NCI-H2029 treated with DMSO at 0.1 percent for 48 hours (cell line): ENCODE data around the gene CD163L1.
"Not testable (repeated sequence)": the region's sequence is repeated elsewhere in the genome, so short reads cannot be mapped to it uniquely, and the experiment has no call there.

Experiments used
- DNase-seq: peaks from one replicate; lab custom pipeline; 2025; lab: John Stamatoyannopoulos, UW

The CD163L1 gene

DNA sequence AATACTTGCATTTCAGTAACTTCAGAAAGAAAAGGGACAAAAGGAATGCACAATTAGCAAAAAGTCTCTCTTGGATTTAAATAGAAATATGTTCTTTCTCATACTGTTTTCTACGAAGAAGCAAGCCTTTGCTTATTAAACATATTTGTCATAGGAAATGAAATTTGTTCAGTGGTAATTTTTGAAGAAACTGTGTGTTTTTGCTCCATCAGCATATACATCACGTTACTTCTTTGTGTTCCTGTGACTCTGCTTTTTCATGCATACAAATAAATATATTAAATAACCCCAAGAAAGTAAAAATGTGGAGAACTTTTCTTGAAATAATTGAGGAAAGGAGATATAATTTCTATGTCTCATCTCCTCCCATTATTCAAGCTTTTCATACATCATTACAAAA, 39.7 kb downstream of the CD163L1 start:
- DNase-seq, result no peak

DNA sequence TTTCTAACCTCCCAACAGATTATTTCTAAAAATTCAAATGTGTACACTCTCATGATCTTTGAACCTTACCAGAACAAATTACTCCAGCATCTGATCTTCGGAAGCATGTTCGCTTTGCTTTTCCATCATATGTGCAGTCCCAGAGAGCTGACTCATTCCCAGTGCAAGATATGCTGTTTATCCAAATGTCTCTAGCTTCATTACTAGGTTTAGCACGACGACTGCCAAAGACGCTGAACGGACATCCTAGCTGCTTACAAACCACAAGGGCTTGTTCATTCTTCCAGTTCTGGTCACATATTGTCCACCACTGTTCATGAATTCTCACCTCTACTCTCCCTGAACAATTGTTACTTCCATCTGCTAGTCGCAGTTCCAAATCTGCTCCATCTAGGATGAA, 40.5 kb downstream of the CD163L1 start:
- no peak for DNase-seq

DNA sequence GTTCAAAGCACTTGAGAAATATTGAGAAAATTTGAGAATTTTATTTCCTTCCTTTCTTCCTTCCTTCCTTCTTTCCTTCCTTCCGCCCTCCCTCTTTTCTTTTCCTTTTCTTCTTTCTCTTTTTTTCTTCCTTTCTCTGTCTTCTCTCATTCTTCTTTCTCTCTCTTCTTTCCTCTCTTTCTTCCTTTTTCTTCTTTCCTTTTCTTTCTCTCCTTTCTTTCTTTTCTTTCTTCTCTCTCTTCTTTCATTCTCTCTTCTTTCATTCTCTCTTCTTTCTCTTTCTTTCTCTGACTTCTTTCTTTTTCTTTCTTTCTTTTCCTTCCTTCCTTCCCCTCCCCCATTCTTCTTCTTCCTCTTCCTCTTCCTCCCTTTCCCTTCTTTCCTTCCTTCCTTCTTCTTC, 44.9 kb downstream of the CD163L1 start:
- no peak for DNase-seq

DNA sequence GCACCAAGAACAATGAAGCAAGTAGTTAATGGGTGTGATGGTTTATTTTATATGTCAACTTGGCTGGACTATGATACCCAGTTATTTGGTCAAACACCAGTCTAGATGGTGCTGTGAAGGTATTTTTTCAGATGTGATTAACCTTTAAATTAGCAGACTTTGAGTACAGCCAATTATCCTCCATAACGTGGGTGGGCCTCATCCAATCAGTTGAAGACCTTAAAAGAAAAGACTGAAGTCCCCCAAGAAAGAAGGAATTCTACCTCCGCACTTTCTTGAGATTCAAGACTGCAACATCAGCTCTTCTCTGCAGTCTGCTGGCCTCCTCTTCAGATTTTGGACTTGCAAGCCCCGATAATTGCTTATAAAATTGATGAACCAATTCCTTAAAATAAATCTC, 47.5 kb downstream of the CD163L1 start:
- no peak for DNase-seq

DNA sequence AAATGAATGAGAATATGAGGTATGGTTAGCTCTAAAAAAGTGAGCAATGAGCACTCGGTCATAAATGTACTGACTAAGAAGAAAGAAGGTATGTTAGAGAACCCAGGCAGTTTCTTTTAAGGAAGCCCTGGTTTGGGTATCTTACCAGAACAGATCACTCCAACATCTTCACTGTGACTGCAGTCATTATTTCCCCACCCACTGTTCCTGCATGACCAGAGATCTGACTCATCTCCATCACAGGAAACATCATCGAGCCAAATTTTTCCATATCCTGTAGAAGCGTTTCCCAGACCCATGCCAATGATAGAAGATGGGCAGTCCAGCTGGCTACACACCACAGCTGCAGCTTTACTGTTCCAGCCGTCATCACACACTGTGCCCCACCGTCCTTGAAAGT, 48.0 kb downstream of the CD163L1 start:
- no peak for DNase-seq

DNA sequence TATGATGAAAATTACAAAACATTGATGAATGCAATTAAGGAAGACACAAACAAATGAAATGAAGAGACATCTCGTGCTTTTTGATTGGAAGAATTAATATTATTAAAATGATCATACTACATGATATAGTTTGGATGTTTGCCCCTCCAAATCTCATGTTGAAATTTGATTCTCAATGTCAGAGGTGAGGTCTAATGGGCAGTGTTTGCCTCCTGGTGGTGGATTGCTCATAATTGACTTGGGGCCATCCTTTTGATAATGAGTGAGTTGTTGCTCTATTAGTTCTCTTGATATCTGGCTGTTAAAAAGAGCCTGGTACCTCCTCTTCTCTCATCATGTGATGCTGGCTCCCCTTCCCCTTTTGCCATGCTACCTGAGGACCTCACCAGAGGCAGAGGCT, 56.7 kb downstream of the CD163L1 start:
- DNase-seq, result no peak

DNA sequence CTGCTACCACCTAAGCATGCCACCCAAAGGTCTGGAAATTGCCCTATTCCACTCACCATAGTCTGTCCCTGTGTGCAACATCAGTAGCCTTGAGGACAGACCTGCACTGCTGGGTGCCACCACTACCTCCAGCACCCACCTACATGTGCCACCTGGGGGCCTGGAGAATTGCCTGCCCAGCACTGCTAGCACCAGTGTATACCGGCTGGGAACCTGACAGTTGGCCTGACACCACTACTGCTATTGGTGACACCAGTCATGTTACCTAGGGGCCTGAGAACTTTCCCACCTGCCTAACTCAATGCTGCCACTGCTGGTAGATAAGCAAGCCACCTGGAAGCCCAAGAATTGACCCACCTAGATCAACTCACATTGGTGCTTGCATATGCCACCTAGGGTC, 60.8 kb downstream of the CD163L1 start:
- no peak for DNase-seq

DNA sequence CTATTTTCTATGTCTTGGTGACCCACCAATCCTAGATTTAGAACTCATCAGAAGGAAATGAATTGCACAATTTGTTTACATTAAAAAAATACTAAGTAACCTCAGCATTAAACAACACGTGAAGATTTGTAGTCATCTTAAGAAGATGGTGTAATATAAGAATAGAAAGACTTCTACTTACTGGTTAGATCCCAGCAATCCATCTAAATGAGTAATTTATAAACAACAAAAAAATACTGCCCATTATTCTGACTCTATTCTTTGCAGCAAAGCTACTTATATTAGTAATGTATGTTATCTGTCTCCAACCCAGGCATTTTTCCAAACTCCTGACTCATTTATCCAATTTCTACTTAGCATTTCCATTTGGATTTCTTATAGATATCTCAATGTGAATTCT, 67.8 kb downstream of the CD163L1 start:
- DNase-seq, result no peak

DNA sequence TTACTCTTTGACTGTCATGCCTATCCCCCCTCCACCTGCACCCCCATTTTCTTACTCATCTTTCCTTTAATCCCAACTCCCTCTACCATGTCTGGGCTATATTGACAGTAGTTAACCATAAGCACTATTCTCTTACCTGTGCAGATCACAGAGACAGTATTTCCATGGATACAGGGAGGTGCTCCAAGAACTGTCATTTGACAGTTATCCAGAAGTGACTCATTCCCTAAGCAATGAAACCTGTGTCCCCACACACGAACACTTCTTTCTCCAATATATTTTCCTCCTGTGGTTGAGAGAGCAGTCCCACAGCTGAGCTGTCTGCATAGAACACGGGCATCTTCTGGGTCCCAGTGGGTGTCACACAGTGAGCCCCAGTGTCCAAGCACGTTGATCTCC, 68.8 kb downstream of the CD163L1 start:
- DNase-seq, result no peak

DNA sequence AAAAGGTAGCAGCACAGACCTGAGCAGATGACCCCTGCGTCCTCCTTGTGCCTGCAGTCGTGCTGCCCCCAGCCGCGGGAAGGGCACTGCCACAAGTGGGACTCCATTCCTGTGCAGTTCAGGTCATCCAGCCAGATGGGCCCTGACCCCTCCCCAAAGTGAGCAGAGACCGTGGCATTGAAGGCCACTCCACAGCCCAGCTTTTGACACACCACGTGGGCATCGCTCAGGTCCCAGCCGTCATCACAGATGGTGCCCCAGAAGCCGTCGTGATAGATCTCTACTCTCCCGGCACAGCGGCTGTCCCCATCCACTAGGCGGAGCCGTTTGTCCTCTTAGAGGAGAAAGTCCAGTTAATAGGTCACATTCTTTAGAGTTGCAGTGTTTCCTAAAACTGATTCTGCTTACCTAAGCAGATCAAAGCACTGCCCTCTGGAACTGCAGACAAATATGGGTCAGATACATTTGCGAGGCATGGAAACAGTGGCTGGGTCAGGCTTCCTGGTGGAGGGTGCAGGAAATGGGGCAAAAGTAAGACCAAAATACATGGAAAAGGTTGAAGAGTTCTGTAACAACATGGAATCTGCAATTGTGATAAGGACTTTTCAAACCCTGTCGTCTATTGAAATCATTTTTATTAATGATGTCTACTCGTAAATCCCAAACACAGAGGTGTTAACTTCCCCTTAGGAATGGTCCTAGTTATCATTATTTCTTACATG, 69.4 kb downstream of the CD163L1 start:
- no peak for DNase-seq

DNA sequence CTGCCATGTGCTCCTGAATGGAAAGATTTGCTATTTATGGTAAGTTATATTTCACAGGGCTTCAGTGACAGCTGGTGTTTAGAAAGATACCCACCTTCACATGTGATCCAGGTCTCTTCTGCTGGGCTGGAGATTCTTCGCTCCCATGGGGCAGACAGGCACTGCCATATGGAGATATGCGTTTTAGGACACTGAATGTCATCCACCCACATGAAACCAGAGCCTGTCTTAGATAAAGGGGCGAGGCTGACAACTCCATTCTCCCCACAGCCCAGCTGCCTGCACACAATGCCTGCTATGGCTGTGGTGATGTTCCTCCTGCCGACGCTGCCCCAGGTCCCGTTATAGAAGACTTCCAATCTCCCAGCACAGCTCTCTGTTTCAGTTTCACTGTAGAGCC, 70.7 kb downstream of the CD163L1 start:
- no peak for DNase-seq

DNA sequence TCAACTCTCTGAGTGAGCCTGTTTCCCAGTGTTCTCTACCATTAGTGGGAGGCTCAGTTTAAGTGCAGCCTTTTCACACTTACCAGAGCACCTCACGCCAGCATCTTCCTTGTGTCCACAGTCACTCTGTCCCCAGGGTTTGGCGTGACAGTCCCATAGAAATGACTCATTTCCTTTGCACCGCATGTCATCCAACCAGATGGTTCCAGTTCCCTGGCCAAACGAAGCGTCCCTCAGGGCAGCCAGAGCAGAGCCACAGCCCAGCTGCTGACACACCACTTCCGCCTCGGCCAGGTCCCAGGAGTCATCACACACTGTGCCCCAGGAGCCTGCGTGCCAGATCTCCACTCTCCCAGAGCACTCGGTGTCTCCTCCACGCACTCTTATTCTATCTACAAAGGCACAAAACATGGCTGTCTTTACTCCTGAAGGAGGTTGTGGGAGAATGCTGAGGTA, 74.7 kb downstream of the CD163L1 start:
- no peak for DNase-seq

DNA sequence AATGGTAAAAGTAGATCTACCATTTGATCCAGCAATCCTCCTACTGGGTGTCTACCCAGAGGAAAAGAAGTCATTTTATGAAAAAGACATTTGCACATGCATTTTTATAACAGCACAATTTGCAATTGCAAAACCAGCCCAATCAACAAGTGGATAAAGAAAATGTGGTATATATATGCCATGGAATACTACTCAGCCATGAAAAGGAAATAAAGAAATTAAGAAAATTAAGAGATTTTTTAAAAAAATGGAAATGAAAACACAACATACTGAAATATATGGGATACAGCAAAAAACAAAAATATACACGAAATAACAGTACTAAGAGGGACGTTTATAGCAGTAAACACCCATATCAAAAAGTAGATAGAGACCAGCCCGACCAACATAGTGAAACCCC, 81.2 kb downstream of the CD163L1 start:
- DNase-seq, result no peak

DNA sequence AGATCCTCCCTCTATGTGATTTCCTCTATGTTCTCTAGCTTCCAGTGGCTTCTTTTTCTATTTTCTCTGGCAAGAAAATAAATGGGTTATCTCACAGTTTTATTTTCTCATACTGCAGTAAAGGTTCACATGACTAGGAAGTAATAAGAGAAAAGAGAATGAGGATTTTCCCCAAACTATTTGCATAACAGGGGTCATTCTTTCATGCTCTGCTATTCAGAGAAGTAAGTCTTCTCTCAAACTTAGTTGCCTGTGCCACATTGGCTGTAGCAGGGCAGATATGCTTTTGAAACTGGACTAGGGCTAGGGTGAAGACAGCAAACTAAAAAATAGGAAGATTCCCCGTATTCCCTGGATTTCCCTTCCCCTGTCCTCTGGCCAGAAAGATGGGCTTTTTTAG, 82.7 kb downstream of the CD163L1 start:
- DNase-seq, result no peak

DNA sequence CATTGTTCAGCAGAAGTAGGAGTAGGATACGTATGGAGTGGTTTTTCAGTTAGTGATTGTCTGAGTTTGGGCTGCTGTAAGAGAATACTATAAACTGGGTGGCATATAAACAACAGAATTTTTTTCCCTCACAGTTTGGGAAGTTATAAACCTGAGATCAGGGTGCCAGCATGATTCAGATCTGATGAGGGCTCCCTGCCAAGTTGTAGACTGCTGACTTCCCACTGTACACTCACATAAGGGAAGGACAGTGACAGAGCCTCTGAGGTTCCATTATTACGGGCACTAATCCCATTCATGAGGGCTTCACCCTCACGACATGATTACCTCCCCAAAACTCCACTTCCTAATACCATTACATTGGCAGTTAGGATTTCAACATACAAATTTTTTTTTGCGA, 89.4 kb downstream of the CD163L1 start:
- no peak for DNase-seq

DNA sequence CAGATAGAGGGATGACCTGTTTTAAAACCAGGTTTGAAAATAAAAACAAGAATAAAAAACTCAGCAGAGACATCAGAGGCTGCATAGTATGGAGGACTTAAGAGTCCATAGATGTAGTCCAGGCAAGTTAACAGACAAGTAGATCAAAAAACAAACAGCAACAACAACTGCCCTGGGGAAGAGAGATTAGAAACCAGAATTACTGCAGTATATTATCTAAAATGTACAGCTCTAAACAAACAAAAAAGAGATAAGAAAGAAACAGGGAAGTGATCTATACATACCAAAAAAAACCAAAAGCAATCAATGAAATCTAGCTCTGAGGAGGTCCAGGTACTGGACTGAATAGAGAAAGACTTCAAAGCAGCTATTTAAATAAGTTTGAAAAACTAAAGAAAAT, 91.3 kb downstream of the CD163L1 start:
- DNase-seq, result no peak

DNA sequence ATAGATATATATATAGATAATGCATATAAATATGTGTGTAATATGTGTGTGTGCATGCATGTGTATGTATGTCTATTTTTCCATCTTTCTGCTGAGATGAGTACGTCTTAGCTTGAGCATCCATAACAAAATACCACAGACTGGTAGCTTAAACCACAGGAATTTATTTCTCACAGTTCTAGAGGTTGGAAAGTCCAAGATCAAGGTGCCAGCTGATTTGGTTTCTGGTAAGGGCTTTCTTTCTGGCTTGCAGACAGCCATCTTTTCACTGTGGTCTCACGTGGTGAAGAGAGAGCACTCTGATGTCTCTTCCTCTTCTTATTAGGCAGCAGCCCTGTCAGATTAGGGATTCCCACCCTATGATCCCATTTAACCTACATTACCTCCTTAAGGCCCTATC, 92.8 kb downstream of the CD163L1 start:
- no peak for DNase-seq

DNA sequence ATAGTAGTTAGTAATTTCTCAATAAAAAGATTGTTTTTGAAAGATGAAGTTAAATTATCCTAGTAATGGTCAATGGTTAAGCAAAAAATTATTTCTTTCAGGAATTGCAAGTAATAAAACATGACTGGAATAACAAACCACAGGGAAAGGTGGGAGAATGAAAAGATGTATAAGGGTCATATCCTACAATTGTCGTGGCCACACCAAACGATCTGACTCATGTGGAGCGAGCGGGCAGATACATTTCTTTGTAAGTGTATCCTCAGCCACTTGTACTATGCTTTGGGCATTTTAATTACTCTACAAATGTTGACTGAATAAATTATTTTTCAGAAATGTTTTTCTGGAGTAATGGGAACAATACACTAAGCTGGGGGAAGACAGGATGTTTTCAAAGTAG, 94.5 kb downstream of the CD163L1 start:
- no peak for DNase-seq

DNA sequence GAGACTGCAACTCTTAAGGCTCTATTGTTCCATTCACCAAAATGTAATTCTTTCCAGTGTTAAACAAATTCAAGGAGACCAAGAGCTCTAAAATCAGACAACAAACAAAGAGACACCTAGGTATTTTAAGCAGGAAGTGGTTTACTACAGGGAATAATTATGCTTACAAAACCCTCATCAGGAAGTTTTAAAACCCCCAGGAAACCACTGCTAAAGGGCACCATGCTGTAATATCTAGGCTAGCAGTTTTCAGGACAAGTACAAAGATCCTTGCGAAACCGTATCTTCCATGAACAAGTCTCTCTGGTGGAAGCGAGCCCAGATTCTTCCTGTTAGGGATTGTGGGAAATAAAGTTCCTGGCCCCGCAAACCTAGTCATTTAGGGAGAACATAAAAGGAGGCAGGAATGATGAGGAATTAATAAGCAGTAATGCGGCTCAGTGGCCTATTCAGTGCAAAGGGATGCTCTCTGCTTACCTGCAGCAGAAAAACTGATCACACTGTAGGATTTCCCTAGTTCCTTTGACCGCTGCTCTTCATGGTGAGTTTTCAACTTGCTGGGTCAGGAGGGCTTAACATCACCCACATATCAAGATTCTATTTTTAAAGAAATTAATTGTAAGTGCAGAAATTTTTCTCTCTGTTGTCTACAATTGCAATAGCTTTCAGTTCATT, 97.3 kb downstream of the CD163L1 start:
- no peak for DNase-seq

DNA sequence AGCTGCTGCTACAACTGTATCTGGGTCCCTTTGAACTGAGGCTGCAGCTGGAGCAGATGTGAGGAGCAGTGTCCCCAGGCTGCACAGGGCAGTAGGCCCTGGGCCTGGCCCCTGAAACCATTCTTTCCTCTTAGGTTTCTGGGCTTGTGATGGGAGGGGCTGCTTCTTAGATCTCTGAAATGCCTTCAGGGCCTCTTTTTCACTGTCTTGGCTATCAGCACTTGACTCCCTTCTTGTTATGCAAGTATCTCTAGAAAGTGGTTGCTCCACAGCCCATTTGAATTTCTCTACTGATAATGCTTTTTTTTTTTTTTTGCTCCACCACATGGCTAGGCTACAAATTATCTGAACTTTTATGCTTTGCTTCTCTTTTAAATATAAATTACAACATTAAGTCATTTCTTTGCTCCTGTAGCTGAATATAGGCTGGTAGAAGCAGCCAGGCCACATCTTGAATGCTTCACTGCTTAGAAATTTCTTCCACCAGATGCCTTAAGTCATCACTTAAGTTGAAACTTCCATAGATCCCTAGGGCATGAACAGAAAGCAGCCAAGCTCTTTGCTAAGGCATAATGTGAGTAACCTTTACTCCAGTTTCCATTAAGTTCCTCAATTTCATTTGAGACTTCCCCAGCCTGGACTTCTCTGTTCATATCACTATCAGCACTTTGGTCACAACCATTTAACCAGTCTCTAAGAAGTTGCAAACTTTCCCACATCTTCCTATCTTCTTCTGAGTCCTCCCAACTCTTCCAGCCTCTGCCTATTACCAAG, 98.9 kb downstream of the CD163L1 start:
- no peak for DNase-seq

DNA sequence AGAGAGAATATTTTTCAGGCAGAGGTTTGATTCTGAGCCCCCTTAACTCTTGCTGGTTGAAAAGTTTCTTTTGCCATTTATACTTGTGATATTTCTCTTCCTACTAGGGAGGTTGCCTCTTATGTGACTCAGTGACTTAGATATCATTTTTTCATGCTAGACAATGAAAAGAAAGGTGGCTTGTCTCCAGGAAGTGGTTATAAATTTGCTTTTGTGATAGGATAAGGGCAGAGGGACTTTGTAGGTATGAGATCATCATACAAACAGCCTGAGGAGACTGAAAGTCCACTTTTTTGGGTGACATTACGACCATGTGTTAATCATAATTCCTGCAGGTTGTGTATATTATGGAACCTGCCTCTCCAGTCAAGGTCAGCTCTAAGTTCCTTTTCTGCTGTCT, 104.3 kb downstream of the CD163L1 start:
- DNase-seq, result no peak

DNA sequence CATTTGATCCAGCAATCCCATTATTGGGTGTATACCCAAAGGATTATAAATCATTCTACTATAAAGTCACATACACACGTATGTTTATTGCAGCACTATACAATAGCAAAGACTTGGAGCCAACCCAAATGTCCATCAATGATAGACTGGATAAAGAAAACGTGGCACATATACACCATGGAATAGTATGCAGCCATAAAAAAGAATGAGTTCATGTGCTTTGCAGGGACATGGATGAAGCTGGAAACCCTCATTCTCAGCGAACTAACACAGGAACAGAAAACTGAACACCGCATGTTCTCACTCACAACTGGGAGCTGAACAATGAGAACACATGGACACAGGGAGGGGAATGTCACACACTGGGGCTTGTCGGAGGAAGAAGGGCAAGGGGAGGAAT, 106.2 kb downstream of the CD163L1 start:
- DNase-seq, result not testable (repeated sequence)

DNA sequence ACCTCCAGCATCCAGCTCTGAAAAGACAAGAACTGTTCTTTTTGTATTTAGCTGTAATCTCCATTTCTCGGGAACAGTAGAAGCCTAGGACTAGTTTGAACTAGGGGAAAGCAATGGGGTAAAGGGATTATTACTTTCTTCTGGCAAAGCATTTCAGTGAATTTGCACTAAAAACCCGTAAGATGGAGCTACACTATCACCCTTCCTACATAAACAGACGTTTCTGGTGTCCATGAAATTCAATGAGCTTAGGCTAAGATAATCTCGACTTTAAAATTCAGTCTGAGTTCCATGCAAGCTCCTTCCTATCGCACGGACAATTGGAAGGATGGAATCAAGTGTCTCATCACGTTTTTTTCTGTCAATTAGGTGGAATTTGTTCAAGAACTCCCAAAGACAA, 116.0 kb downstream of the CD163L1 start:
- no peak for DNase-seq
